ENCODE measurements around the gene BRICD5. TPM values are rescaled to one million over a fixed set of nuclear protein-coding genes. Genes with fewer than 3 reads are reported as not detected.

BRICD5 gene
- total and polyA plus RNA-seq, 2 of the 13 experiments (the other 11 are each of a cell fraction or from before 2014, with no cell fraction given) = 1.6 to 5.8 TPM

DNA sequence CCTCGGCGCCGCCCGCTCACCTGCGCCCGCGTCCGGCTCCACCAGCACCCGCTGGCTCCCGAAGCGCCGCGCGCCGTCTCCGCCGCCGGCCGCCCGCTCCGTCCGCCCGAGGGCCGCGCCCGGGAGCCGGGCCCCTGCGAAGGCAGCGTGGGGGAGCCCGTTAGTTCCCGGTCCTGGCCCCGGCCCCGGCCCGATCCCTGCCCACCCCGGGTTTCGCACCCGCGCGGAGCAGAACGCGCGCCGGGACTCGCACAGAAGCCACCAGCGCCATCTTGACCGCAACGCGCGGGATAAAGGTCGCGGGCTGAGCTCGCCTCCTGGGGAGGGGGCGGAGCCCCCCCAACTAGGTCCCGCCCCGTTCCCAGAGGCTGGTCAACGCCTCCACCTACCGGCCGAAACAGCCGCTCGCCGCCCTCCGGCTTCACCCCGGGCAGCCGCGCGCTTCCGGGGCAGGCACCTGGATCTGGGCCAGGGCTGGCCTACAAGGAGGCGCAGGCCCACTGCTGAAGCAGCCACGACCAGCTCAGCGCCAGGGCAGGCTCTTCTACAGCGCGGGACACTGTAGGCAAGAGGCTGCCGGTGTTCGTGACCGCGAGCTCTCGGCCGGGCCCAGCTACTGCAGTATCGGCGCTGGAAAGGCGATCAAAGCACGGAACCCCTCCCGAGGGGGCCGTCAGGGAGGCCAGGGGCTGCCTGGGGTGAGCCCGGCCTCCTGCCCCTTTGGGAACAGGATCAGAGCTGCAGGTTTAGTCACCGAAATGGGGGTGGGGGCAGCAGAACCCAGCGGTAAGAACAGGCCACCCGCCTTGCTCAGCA lies 40.8 kb upstream of the BRICD5 start, which contains the start of gene ECI1 (continued):
- TF ChIP-seq KDM5B (CRISPR knock-in tag; IDR thresholded peaks at IDR 0.05; ENCODE audit: borderline replicate concordance) (peak; percentile 86), KAT8 (CRISPR knock-in tag; IDR thresholded peaks at IDR 0.05) (peak; percentile 81), ZNF496 (CRISPR knock-in tag; IDR thresholded peaks at IDR 0.05; ENCODE audit: insufficient replicate concordance) (no peak), TGIF2 (CRISPR knock-in tag; IDR thresholded peaks at IDR 0.05) (peak; percentile 79; the same call in 1 of the 2 replicates), FOXK1 (CRISPR knock-in tag; IDR thresholded peaks at IDR 0.05; ENCODE audit: borderline replicate concordance, low read depth) (no peak; the same call in 1 of the 2 replicates), MIER2 (CRISPR knock-in tag; IDR thresholded peaks at IDR 0.05) (peak; percentile 24; the same call in 1 of the 2 replicates), ZNF619 (CRISPR knock-in tag; IDR thresholded peaks at IDR 0.05) (peak; percentile 40; the same call in 1 of the 2 replicates), ZNF782 (CRISPR knock-in tag; IDR thresholded peaks at IDR 0.05; ENCODE audit: borderline replicate concordance) (no peak; the same call in 1 of the 2 replicates), ZNF564 (CRISPR knock-in tag; IDR thresholded peaks at IDR 0.05) (peak; percentile 89), ZNF143 (CRISPR knock-in tag; IDR thresholded peaks at IDR 0.05) (no peak), MAFF (IDR thresholded peaks at IDR 0.05; ENCODE audit: low read depth, low read length) (no peak), KDM5A (IDR thresholded peaks at IDR 0.05; ENCODE audit: borderline replicate concordance, low read length) (no peak; the same call in 1 of the 2 replicates), ZNF253 (CRISPR knock-in tag; IDR thresholded peaks at IDR 0.05; ENCODE audit: borderline replicate concordance) (peak; percentile 61; the same call in 1 of the 2 replicates), SNAI1 (CRISPR knock-in tag; IDR thresholded peaks at IDR 0.05; ENCODE audit: borderline replicate concordance) (0 out of 2 replicates have a peak, but pooled peaks have one; percentile 56)
- TF ChIP-seq, protein P1, sequence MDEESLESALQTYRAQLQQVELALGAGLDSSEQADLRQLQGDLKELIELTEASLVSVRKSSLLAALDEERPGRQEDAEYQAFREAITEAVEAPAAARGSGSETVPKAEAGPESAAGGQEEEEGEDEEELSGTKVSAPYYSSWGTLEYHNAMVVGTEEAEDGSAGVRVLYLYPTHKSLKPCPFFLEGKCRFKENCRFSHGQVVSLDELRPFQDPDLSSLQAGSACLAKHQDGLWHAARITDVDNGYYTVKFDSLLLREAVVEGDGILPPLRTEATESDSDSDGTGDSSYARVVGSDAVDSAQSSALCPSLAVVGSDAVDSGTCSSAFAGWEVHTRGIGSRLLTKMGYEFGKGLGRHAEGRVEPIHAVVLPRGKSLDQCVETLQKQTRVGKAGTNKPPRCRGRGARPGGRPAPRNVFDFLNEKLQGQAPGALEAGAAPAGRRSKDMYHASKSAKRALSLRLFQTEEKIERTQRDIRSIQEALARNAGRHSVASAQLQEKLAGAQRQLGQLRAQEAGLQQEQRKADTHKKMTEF (CRISPR knock-in tag; IDR thresholded peaks at IDR 0.05) = peak; percentile 90
- TF ChIP-seq, protein P2, sequence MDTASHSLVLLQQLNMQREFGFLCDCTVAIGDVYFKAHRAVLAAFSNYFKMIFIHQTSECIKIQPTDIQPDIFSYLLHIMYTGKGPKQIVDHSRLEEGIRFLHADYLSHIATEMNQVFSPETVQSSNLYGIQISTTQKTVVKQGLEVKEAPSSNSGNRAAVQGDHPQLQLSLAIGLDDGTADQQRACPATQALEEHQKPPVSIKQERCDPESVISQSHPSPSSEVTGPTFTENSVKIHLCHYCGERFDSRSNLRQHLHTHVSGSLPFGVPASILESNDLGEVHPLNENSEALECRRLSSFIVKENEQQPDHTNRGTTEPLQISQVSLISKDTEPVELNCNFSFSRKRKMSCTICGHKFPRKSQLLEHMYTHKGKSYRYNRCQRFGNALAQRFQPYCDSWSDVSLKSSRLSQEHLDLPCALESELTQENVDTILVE (CRISPR knock-in tag; IDR thresholded peaks at IDR 0.05) = peak; percentile 72; the same call in 1 of the 2 replicates
- TF ChIP-seq, protein P3, sequence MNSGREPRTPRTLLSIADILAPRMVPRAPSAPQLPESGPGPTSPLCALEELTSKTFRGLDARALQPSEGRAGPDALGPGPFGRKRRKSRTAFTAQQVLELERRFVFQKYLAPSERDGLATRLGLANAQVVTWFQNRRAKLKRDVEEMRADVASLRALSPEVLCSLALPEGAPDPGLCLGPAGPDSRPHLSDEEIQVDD (CRISPR knock-in tag; IDR thresholded peaks at IDR 0.05; ENCODE audit: borderline replicate concordance) = no peak
- TF ChIP-seq, protein P4, sequence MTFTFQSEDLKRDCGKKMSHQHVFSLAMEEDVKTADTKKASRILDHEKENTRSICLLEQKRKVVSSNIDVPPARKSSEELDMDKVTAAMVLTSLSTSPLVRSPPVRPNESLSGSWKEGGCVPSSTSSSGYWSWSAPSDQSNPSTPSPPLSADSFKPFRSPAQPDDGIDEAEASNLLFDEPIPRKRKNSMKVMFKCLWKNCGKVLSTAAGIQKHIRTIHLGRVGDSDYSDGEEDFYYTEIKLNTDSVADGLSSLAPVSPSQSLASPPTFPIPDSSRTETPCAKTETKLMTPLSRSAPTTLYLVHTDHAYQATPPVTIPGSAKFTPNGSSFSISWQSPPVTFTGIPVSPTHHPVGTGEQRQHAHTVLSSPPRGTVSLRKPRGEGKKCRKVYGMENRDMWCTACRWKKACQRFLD (CRISPR knock-in tag; IDR thresholded peaks at IDR 0.05; ENCODE audit: borderline replicate concordance) = no peak
- TF ChIP-seq, protein P5, sequence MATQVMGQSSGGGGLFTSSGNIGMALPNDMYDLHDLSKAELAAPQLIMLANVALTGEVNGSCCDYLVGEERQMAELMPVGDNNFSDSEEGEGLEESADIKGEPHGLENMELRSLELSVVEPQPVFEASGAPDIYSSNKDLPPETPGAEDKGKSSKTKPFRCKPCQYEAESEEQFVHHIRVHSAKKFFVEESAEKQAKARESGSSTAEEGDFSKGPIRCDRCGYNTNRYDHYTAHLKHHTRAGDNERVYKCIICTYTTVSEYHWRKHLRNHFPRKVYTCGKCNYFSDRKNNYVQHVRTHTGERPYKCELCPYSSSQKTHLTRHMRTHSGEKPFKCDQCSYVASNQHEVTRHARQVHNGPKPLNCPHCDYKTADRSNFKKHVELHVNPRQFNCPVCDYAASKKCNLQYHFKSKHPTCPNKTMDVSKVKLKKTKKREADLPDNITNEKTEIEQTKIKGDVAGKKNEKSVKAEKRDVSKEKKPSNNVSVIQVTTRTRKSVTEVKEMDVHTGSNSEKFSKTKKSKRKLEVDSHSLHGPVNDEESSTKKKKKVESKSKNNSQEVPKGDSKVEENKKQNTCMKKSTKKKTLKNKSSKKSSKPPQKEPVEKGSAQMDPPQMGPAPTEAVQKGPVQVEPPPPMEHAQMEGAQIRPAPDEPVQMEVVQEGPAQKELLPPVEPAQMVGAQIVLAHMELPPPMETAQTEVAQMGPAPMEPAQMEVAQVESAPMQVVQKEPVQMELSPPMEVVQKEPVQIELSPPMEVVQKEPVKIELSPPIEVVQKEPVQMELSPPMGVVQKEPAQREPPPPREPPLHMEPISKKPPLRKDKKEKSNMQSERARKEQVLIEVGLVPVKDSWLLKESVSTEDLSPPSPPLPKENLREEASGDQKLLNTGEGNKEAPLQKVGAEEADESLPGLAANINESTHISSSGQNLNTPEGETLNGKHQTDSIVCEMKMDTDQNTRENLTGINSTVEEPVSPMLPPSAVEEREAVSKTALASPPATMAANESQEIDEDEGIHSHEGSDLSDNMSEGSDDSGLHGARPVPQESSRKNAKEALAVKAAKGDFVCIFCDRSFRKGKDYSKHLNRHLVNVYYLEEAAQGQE (IDR thresholded peaks at IDR 0.05; ENCODE audit: borderline replicate concordance in 1 of 2, low read depth in 1 of 2, low read length in 2 of 2) = peak in 1 of 2 experiments; percentile 42; a peak in 1 of 4 replicates
